GM15510 (cell line): ENCODE results near the gene ADAP1.

Experiments used
- POLR2A ChIP-seq: IDR thresholded peaks from 3 replicates; pipeline ENCODE4 v1.6.1; 2011; ENCODE audit warnings: borderline replicate concordance; ENCODE audit not compliant: insufficient read length; ENCODE audit errors: extremely low read depth

The ADAP1 gene

DNA sequence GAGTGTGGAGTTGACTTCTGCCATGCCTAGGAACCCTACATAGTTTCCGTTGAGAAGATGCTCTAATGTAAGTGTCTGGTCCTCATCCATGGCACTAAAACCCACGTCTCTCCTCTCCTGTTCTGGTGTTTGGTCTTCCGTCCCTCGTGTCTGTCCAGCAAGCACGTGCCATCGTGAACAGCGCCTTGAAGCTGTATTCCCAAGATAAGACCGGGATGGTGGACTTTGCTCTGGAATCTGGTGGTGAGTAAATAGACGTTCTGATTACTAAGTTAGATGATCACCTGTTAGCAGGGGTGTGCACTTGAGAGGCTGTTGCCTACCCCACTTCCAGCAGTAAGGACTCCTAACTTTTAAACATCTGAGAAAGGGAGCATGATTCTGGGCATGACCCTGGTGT, 93.3 kb downstream of the ADAP1 start:
- no peak for TF ChIP-seq POLR2A

GRCh38 chr7:860149-860548, 94.3 kb downstream of the ADAP1 start:
- TF ChIP-seq POLR2A, result no peak

DNA sequence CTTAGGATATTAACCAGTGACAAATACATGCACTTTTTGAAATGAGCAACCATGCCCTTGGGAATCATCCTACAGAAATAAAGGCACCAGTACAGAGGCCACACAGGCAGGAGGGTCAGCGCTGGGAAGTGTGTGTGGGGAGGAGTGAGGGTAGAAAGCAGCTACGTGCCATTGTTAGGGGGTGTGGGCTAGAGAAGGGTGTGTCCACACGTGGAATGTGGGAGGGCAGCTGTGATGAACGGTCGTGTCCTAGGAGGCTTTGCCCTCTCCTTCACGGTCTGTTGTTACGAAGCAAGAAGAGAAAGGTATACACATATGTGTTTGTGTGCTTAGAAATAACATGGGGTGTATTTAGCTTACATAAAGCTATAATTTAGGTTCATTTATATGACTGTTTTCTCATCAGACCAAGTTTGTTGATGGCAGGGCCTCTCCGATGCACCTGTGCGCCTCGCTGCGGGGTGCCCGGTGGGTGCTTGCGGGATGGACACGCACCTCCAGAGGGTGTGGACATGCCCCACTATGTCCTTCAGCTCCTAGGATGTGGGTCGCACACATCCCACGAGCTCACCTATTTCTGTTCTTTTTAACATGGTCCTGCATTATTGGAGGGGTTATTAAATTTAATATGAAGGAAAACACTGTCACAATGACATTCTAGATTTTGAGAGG, 95.0 kb downstream of the ADAP1 start:
- TF ChIP-seq POLR2A, result no peak

DNA sequence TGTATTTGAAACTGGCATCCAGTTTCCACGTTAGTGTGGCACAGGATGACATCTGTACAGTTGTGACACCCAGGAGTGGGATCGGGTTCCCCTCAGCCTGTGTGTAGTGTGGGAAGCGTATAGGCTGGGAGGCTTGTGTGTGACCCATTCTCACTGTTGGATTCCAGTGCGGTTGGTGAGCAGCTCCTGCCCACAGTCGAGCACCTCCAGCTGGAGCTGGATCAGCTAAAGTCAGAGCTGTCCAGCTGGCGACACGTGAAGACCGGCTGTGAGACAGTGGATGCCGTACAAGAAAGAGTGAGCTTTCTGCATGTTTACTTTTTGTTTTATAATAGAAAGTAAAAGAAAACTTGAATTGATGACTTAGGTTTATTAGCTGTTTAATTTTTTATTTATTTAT, 96.8 kb downstream of the ADAP1 start:
- TF ChIP-seq POLR2A, result no peak

DNA sequence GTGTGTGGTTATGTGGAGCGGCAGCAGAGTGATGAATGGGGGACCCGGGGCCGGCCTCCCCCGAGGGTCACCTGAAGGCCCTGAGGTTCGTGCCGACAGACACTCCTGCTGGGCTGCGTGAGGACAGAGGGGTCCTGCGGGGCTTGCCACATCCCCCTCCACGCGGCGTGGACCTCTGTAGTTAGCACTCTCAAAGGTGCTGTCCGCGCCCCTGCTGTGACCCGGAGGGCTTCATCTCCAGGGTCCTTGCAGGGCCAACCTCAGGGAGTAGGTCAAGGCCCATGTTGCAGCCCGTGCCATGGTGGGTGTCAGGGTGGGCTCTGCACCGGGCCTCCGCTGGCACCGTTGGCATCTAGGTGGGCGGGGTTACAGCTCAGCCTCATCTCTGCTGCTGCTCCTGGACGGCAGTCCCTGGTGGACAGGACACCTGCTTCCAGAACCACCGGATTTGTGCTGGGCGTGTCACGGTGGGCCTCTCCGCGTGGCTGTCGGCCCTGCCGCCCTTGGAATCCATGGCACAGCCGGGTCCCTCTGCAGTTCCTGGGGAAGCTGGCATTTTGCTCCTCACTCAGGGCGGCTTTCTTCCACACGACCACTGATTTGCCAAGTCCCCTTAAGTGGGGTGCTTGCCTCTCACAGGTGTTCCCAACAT, 97.9 kb downstream of the ADAP1 start:
- no peak for TF ChIP-seq POLR2A

GRCh38 chr7:855686-856369, 98.7 kb downstream of the ADAP1 start:
- TF ChIP-seq POLR2A, result no peak

- TF ChIP-seq POLR2A, result no peak
Measured at GRCh38 chr7:854118-854775, 100.2 kb downstream of the ADAP1 start.

DNA sequence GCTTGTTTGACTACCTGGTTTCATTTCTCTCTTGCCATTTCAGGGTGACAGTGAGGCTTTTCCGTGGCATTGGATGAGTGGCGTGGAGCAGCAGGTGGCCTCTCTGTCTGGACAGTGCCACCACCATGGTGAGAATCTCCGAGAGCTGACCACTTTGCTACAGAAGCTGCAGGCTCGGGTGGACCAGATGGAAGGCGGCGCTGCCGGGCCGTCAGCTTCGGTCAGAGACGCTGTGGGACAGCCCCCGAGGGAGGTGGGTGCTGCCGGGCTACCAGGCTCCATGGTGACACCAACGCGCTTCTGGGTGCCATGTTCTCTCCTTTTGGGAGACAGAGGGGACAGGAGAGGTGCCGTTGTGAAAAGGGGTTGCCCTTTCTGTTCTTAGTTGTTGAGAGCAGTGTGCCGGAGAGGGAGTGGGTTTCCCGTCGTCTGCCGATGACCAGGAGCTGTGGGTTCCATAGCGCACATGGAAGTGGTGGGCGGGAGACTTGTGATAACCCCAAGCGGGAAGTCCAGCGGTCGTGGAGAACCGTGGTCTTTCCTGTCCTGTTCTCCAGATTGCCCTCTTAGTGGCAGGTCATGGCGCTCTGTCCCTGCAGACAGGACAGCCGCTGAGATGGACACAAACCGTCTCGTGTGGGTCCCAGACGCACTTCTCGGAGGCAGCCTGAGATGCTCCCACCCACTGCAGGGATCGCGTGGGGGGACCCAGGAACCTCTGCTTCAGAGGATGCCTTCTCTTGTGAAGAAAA, 100.9 kb downstream of the ADAP1 start:
- no peak for TF ChIP-seq POLR2A

GRCh38 chr7:851204-851603, 103.3 kb downstream of the ADAP1 start:
- TF ChIP-seq POLR2A, result no peak

- no peak for TF ChIP-seq POLR2A
Measured at GRCh38 chr7:849781-850180, 104.7 kb downstream of the ADAP1 start.

DNA sequence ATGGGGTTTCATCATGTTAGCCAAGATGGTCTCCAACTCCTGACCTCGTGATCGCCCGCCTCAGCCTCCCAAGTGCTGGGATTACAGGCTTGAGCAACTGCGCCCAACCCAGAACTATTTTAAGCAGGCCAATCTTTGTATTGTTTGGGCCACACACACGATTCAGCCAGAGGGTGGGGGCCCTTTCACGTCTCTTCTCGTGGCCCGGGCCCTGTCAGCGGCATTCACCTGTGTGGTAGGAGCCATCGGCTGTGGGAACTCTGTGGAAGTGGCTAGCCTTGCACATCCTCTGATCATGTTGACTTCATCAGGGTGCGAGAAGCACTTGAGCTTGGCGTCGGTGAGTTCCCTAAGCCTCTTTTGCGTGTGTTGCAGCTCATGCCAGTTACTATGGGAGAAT, 105.3 kb downstream of the ADAP1 start:
- no peak for TF ChIP-seq POLR2A
